WTC11 (cell line): ENCODE results near the gene MLX. TPM values are rescaled to one million over a fixed set of nuclear protein-coding genes. Genes with fewer than 3 reads are reported as not detected.

Source experiments
- ATAC-seq: fragments of 200-7000 bp; cut with Tn5 transposase; 2 replicates; pipeline ENCODE4 v1.10.0; 2021; ENCODE audit warnings: mild to moderate bottlenecking, moderate library complexity
- CTCF ChIA-PET: fragments of 300-600 bp; sonication (Branson Sonifier 250); formaldehyde crosslinking; loops from one replicate; lab custom pipeline; 2021; ENCODE audit warnings: antibody characterized with exemption; lab: Charles Lee
- POLR2A ChIA-PET: fragments of 350-600 bp; sonication (Branson Sonifier 250); formaldehyde crosslinking; loops from one replicate; lab custom pipeline; 2021; ENCODE audit warnings: antibody characterized with exemption; lab: Charles Lee
- DNase-seq: peaks from one replicate; pipeline ENCODE4 v3.0.0; 2021; ENCODE audit warnings: low spot score
- H3K27ac Mint-ChIP-seq: 2 replicates; pipeline ENCODE4 v1.8.0; 2021; ENCODE audit warnings: mixed read lengths
- H3K27me3 Mint-ChIP-seq: 2 replicates; pipeline ENCODE4 v1.8.0; 2021; ENCODE audit warnings: low read depth, mild to moderate bottlenecking, moderate library complexity, mixed read lengths
- H3K36me3 Mint-ChIP-seq: 2 replicates; pipeline ENCODE4 v1.8.0; 2021; ENCODE audit warnings: mixed read lengths
- H3K4me1 Mint-ChIP-seq: 2 replicates; pipeline ENCODE4 v1.8.0; 2022; ENCODE audit warnings: mixed read lengths
- H3K4me3 Mint-ChIP-seq: 2 replicates; pipeline ENCODE4 v1.8.0; 2021; ENCODE audit warnings: mild to moderate bottlenecking, moderate library complexity, mixed read lengths
- H3K9me3 Mint-ChIP-seq: 2 replicates; pipeline ENCODE4 v1.8.0; 2021; ENCODE audit warnings: mixed read lengths
- CREB1 ChIP-seq: sonication (generic); formaldehyde crosslinking; IDR thresholded peaks from 2 replicates; pipeline ENCODE4 v1.8.0; 2023; ENCODE audit warnings: mild to moderate bottlenecking, missing genetic modification reagents
- CREM ChIP-seq: sonication (generic); formaldehyde crosslinking; IDR thresholded peaks from 2 replicates; pipeline ENCODE4 v1.8.1; 2022; ENCODE audit warnings: mild to moderate bottlenecking, missing genetic modification reagents, moderate library complexity
- ESRRA ChIP-seq: sonication (generic); formaldehyde crosslinking; IDR thresholded peaks from 2 replicates; pipeline ENCODE4 v1.8.1; 2022; ENCODE audit warnings: mild to moderate bottlenecking, missing genetic modification reagents, borderline replicate concordance
- ETV6 ChIP-seq: sonication (generic); formaldehyde crosslinking; IDR thresholded peaks from 2 replicates; pipeline ENCODE4 v1.8.1; 2022; ENCODE audit warnings: mild to moderate bottlenecking, missing genetic modification reagents
- GABPB1 ChIP-seq: sonication (generic); formaldehyde crosslinking; IDR thresholded peaks from 2 replicates; pipeline ENCODE4 v1.8.1; 2023; ENCODE audit warnings: mild to moderate bottlenecking, missing genetic modification reagents
- IRF1 ChIP-seq: sonication (generic); formaldehyde crosslinking; IDR thresholded peaks from 2 replicates; pipeline ENCODE4 v1.8.0; 2023; ENCODE audit warnings: missing genetic modification reagents
- MAX ChIP-seq: sonication (generic); formaldehyde crosslinking; IDR thresholded peaks from 2 replicates; pipeline ENCODE4 v1.8.0; 2022; ENCODE audit warnings: mild to moderate bottlenecking, missing genetic modification reagents
- NFYB ChIP-seq: sonication (generic); formaldehyde crosslinking; conservative IDR thresholded peaks from 2 replicates; pipeline ENCODE4 v1.8.0; 2022; ENCODE audit warnings: low read depth, missing genetic modification reagents
- OVOL2 ChIP-seq: fragments of 250-450 bp; sonication (Bioruptor Pico); IDR thresholded peaks from 2 replicates; pipeline ENCODE4 v1.9.0; 2021; ENCODE audit warnings: mild to moderate bottlenecking, borderline replicate concordance
- PREB ChIP-seq: sonication (generic); formaldehyde crosslinking; IDR thresholded peaks from 2 replicates; pipeline ENCODE4 v1.8.1; 2022; ENCODE audit warnings: mild to moderate bottlenecking, missing genetic modification reagents, moderate library complexity, borderline replicate concordance
- RELA ChIP-seq: sonication (generic); formaldehyde crosslinking; IDR thresholded peaks from 2 replicates; pipeline ENCODE4 v1.8.1; 2022; ENCODE audit warnings: missing genetic modification reagents, mild to moderate bottlenecking, borderline replicate concordance
- SP1 ChIP-seq: sonication (generic); formaldehyde crosslinking; conservative IDR thresholded peaks from 2 replicates; pipeline ENCODE4 v1.8.1; 2022; ENCODE audit warnings: missing genetic modification reagents
- TP53 ChIP-seq: sonication (generic); formaldehyde crosslinking; IDR thresholded peaks from 2 replicates; pipeline ENCODE4 v1.8.1; 2023; ENCODE audit warnings: mild to moderate bottlenecking, missing genetic modification reagents
- USF1 ChIP-seq: sonication (generic); formaldehyde crosslinking; IDR thresholded peaks from 2 replicates; pipeline ENCODE4 v1.8.0; 2022; ENCODE audit warnings: mild to moderate bottlenecking, missing genetic modification reagents
- ZNF121 ChIP-seq: sonication (generic); formaldehyde crosslinking; IDR thresholded peaks from 2 replicates; pipeline ENCODE4 v1.8.0; 2023; ENCODE audit warnings: missing genetic modification reagents
- total RNA-seq: library from RNA; stranded (reverse); gene quantifications from 3 replicates; pipeline ENCODE4 v1.2.3, GENCODE V29; 2021
- TF ChIP-seq, protein P1 (sequence below): fragments of 250-450 bp; sonication (Bioruptor Pico); conservative IDR thresholded peaks from 2 replicates; pipeline ENCODE4 v1.9.0; 2021; ENCODE audit warnings: mild to moderate bottlenecking
- TF ChIP-seq, protein P2 (sequence below): sonication (generic); formaldehyde crosslinking; IDR thresholded peaks from 2 replicates; pipeline ENCODE4 v1.8.0; 2022; ENCODE audit warnings: mild to moderate bottlenecking, missing genetic modification reagents
- TF ChIP-seq, protein P3 (sequence below): sonication (generic); formaldehyde crosslinking; IDR thresholded peaks from 2 replicates; pipeline ENCODE4 v1.8.1; 2023; ENCODE audit warnings: mild to moderate bottlenecking, missing genetic modification reagents, moderate library complexity

Gene MLX
- total RNA-seq, 1 experiment from 2014 or later = 34.9 TPM

- Mint-ChIP-seq H3K27me3 (peaks cover 22% of the 10 kb centered on the region), H3K36me3 (peaks cover 5% of the 10 kb centered on the region; the same call in 1 of the 2 replicates), H3K4me1 (peaks cover 31% of the 10 kb centered on the region), H3K4me3 (peak within 1 kb of the TSS; percentile 74), H3K9me3 (no peaks in the 10 kb centered on the region), H3K27ac (peak within 1 kb of the TSS; percentile 85)
- ATAC-seq = peak; percentile 90
- DNase-seq = peak; percentile 86
- TF ChIP-seq USF1 (peak; percentile 96), CREM (0 out of 2 replicates have a peak, but pooled peaks have one; percentile 46), PREB (CRISPR knock-in tag) (no peak), ESRRA (CRISPR knock-in tag) (0 out of 2 replicates have a peak, but pooled peaks have one; percentile 7), CREB1 (CRISPR knock-in tag) (0 out of 2 replicates have a peak, but pooled peaks have one; percentile 25), OVOL2 (CRISPR knock-in tag) (no peak), GABPB1 (CRISPR knock-in tag) (peak; percentile 68; the same call in 1 of the 2 replicates), SP1 (CRISPR knock-in tag) (peak; percentile 46; the same call in 1 of the 2 replicates), IRF1 (CRISPR knock-in tag) (peak; percentile 59; the same call in 1 of the 2 replicates), MAX (CRISPR knock-in tag) (peak; percentile 58), ZNF121 (CRISPR knock-in tag) (no peak), NFYB (CRISPR knock-in tag) (peak; percentile 83), ETV6 (CRISPR knock-in tag) (peak; percentile 84), RELA (CRISPR knock-in tag) (no peak), TP53 (0 out of 2 replicates have a peak, but pooled peaks have one; percentile 40)
- TF ChIP-seq, protein P1, sequence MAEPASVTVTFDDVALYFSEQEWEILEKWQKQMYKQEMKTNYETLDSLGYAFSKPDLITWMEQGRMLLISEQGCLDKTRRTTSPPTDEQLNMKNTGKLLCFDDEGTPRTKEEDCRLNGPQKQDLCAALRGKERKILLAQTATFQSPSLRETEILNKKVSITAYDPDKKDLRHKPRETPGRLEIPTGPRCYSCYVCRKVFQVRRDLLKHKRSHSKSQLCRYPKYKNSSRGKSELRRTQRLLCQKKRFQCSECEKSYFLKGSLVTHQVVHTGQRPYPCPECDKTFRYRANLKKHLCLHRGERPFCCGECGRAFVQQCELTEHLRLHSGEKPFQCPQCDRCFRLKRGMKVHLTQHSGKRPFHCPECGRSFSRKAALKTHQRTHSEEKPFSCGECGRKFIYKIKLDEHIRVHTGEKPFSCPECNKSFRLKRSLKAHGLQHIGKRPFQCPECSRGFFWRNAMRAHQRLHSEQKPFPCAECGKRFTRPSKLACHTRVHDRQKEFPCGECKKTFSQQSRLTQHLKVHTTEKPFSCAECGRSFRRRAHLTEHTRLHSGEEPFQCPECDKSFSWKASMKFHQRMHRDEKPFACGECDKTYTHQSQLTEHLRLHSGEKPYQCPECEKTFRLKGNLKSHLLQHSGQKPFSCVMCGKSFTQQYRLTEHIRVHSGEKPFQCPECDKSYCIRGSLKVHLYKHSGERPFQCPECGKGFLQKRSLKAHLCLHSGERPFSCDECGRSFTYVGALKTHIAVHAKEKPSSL (CRISPR knock-in tag) = no peak
- TF ChIP-seq, protein P2, sequence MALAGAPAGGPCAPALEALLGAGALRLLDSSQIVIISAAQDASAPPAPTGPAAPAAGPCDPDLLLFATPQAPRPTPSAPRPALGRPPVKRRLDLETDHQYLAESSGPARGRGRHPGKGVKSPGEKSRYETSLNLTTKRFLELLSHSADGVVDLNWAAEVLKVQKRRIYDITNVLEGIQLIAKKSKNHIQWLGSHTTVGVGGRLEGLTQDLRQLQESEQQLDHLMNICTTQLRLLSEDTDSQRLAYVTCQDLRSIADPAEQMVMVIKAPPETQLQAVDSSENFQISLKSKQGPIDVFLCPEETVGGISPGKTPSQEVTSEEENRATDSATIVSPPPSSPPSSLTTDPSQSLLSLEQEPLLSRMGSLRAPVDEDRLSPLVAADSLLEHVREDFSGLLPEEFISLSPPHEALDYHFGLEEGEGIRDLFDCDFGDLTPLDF = 0 out of 2 replicates have a peak, but pooled peaks have one; percentile 31
- TF ChIP-seq, protein P3, sequence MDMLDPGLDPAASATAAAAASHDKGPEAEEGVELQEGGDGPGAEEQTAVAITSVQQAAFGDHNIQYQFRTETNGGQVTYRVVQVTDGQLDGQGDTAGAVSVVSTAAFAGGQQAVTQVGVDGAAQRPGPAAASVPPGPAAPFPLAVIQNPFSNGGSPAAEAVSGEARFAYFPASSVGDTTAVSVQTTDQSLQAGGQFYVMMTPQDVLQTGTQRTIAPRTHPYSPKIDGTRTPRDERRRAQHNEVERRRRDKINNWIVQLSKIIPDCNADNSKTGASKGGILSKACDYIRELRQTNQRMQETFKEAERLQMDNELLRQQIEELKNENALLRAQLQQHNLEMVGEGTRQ = peak; percentile 97
- POLR2A ChIA-PET = interaction anchor here (0.5 to 2.3 kb wide), 4 partner anchors 13 to 170 kb away, joined by 3 to 15 read pairs (median 4); no protein-coding TSS in a partner anchor
- CTCF ChIA-PET = interaction anchor here (0.7 to 7.1 kb wide), 12 partner anchors 9 to 355 kb away, joined by 3 to 65 read pairs (median 3); partner anchors contain the start of genes CAVIN1, KCNH4, PSMC3IP and STAT3
Measured at GRCh38 chr17:42536048-42536371, 30.9 kb upstream of the MLX start, which contains the start of gene NAGLU. Gene NAGLU, plus strand, starts transcription at chr17:42536241. Its CDS starts 32 bp downstream, at chr17:42536273.
